Measurements from ENCODE around the gene FRMD4A. TPM values are rescaled to one million over a fixed set of nuclear protein-coding genes. Genes with fewer than 3 reads are reported as not detected.

The FRMD4A gene
- total RNA-seq, 5 donors from 2014 or later (not counting 1 experiment from before 2014, with no cell fraction given), result 1.3 to 1.8 (median 1.4) TPM

DNA sequence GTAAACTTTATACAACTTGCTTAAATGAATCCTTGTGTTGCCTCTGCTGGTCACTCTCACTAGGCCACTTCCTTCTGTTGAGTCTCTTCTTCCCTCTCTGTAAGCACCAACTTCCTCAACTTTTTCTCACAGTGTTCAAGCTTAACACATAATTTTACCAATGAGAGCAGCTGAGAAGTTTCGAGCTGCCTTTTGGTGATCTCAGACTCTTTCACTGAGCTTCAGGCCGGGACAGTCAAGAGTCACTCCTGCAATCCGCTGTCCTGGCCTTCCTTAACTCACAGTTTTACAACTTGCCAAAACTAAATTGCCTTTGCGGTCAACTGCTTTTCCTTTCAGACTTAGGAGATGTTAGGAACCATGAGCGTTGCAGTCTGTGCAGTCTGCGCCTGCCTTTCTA is 696.5 kb downstream of the FRMD4A start:
- Mint-ChIP-seq H3K36me3 (peaks cover 79% of the 10 kb centered on the region), H3K4me3 (no peak overlapping the region), H3K9me3 (no peaks in the 10 kb centered on the region), H3K27ac (no peak overlapping the region), H3K4me1 (peaks cover 0 to 10% (median 0%) of the 10 kb centered on the region in 3 donors), H3K27me3 (no peaks in the 10 kb centered on the region)
- ATAC-seq (replicated peaks in 1 of 4), result no peak
- Histone ChIP-seq H3K4me1 (ENCODE audit: control insufficient read depth in 1 of 2, extremely low read depth in 1 of 2, insufficient read depth in 2 of 2, low read length in 2 of 2) (no peaks in the 10 kb centered on the region), H3K4me3 (ENCODE audit: control insufficient read depth in 1 of 2, extremely low read depth in 1 of 2, low read length in 1 of 2) (no peak overlapping the region), H3K27me3 (replicated peaks in 1 of 2; ENCODE audit: control insufficient read depth in 2 of 2, extremely low read depth in 1 of 2, insufficient read depth in 2 of 2, low read length in 1 of 2) (no peaks in the 10 kb centered on the region), H3K9me3 (no peaks in the 10 kb centered on the region), H3K36me3 (ENCODE audit: control insufficient read depth in 2 of 2, extremely low read depth in 1 of 2, insufficient read depth in 1 of 2, low read length in 1 of 2) (peaks cover 0 to 29% of the 10 kb centered on the region in 2 donors), H3K27ac (ENCODE audit: low read length) (no peak overlapping the region)
- WGBS (ENCODE audit: insufficient coverage), result 92% methylated on average over 4 of the region's 6 CpGs
- POLR2A ChIA-PET, result no interaction called here
- CTCF ChIA-PET, result no interaction called here
- DNase-seq, result no peak

DNA sequence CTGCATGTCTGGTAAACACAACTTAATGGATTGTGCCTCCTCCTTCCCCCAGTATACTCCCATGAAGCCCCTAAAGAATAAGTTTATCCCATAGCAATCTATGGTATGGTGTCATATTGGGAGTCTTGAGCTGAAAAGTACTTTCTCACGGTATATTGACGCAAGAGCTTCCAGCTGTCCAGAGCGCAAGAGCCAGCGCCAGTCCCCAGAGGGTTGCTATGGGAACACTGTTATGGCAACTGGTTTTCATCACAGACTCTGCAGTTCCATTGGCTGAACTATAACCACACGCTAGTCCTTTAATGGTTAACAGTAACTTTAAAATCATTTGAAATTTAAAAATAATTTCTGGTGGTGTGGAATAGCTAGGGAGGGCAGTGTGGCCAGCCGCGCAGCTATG is 697.0 kb downstream of the FRMD4A start:
- no peaks in the 10 kb centered on the region for H3K27me3 ChIP-seq (replicated peaks in 1 of 2; ENCODE audit: control insufficient read depth in 2 of 2, extremely low read depth in 1 of 2, insufficient read depth in 2 of 2, low read length in 1 of 2)
- H3K36me3 ChIP-seq (ENCODE audit: control insufficient read depth in 2 of 2, extremely low read depth in 1 of 2, insufficient read depth in 1 of 2, low read length in 1 of 2), result peaks cover 0 to 28% of the 10 kb centered on the region in 2 donors
- no peak overlapping the region for H3K4me3 Mint-ChIP-seq
- no peak for DNase-seq
- peaks cover 0 to 13% (median 0%) of the 10 kb centered on the region in 3 donors for H3K4me1 Mint-ChIP-seq
- H3K9me3 ChIP-seq, result no peaks in the 10 kb centered on the region
- no peaks in the 10 kb centered on the region for H3K4me1 ChIP-seq (ENCODE audit: control insufficient read depth in 1 of 2, extremely low read depth in 1 of 2, insufficient read depth in 2 of 2, low read length in 2 of 2)
- H3K27ac ChIP-seq (ENCODE audit: low read length), result no peak overlapping the region
- CTCF ChIA-PET, result no interaction called here
- H3K27me3 Mint-ChIP-seq, result no peaks in the 10 kb centered on the region
- POLR2A ChIA-PET, result no interaction called here
- H3K36me3 Mint-ChIP-seq, result peaks cover 80% of the 10 kb centered on the region
- ATAC-seq (replicated peaks in 1 of 4), result no peak
- no peak overlapping the region for H3K4me3 ChIP-seq (ENCODE audit: control insufficient read depth in 1 of 2, extremely low read depth in 1 of 2, low read length in 1 of 2)
- no peak overlapping the region for H3K27ac Mint-ChIP-seq
- no peaks in the 10 kb centered on the region for H3K9me3 Mint-ChIP-seq
- 98% methylated on average over 4 of the region's 7 CpGs for WGBS (ENCODE audit: insufficient coverage)

DNA sequence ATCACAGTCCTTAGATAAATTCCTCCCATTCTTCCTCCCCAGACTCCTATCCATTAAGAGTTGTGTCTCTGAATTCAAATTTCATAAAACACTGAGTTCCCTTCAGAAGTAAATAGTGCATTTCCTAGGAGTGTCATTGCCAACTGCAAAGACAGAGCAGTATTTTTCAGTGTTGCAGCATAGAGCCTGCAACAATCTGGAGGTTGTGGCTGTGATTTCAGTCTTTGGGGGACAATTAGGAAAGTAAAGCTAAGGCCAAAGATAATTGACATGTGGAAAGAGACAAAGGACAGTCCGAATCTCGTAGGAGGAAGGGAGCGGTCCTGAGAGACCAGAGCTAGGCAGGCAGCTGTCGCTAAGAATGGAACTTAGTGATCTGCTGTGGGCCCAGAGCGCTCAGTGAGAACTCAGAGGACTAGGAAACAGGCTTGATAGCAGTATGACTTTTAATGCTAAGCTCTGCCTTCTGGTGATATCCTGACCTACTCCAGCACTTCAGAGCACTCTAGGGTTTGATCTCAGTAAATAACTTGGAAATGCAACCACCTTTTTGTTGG is 697.8 kb downstream of the FRMD4A start:
- POLR2A ChIA-PET, result interaction anchor here in 1 of 2 donors (0.5 kb wide), 1 partner anchor 76 kb away, joined by 3 read pairs; no protein-coding TSS in a partner anchor
- WGBS (ENCODE audit: insufficient coverage), result 100% methylated on average over 3 of the region's 5 CpGs
- no peaks in the 10 kb centered on the region for H3K27me3 Mint-ChIP-seq
- no peak overlapping the region for H3K4me3 Mint-ChIP-seq
- H3K36me3 Mint-ChIP-seq, result peaks cover 75% of the 10 kb centered on the region
- H3K9me3 Mint-ChIP-seq, result no peaks in the 10 kb centered on the region
- H3K27ac Mint-ChIP-seq, result no peak overlapping the region
- ATAC-seq (replicated peaks in 1 of 4) (no peak), DNase-seq (no peak)
- H3K27ac ChIP-seq (ENCODE audit: low read length), result no peak overlapping the region
- no peaks in the 10 kb centered on the region for H3K27me3 ChIP-seq (replicated peaks in 1 of 2; ENCODE audit: control insufficient read depth in 2 of 2, extremely low read depth in 1 of 2, insufficient read depth in 2 of 2, low read length in 1 of 2)
- no peaks in the 10 kb centered on the region for H3K4me1 ChIP-seq (ENCODE audit: control insufficient read depth in 1 of 2, extremely low read depth in 1 of 2, insufficient read depth in 2 of 2, low read length in 2 of 2)
- peaks cover 0 to 28% of the 10 kb centered on the region in 2 donors for H3K36me3 ChIP-seq (ENCODE audit: control insufficient read depth in 2 of 2, extremely low read depth in 1 of 2, insufficient read depth in 1 of 2, low read length in 1 of 2)
- CTCF ChIA-PET, result no interaction called here
- peaks cover 0 to 15% (median 0%) of the 10 kb centered on the region in 3 donors for H3K4me1 Mint-ChIP-seq
- no peaks in the 10 kb centered on the region for H3K9me3 ChIP-seq
- no peak overlapping the region for H3K4me3 ChIP-seq (ENCODE audit: control insufficient read depth in 1 of 2, extremely low read depth in 1 of 2, low read length in 1 of 2)

DNA sequence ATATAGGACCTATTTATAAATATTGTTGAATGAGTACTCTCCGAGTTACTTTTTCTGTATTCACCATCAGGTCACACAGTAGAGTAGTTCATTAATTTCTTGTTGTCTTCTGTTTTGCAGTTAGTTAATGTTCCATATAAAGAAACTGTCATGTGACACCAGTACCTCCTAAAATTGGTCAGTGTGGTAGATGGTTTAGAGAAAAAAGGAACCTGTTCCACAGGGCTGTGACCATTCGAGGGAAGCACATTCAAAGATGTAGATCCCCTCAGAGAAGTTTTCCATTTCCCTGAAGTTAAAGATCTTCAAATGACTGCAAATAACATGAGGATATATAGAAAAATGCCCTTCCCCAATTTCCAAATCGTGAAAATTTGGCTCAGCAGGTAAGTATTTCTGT is 698.3 kb downstream of the FRMD4A start:
- H3K36me3 ChIP-seq (ENCODE audit: control insufficient read depth in 2 of 2, extremely low read depth in 1 of 2, insufficient read depth in 1 of 2, low read length in 1 of 2), result peaks cover 0 to 28% of the 10 kb centered on the region in 2 donors
- Mint-ChIP-seq H3K27me3 (no peaks in the 10 kb centered on the region), H3K9me3 (no peaks in the 10 kb centered on the region), H3K36me3 (peaks cover 70% of the 10 kb centered on the region), H3K4me3 (no peak overlapping the region), H3K27ac (no peak overlapping the region), H3K4me1 (peaks cover 0 to 15% (median 0%) of the 10 kb centered on the region in 3 donors)
- WGBS (ENCODE audit: insufficient coverage), result no CpG with 5 or more reads among the region's 3 CpGs
- POLR2A ChIA-PET, result interaction anchor here in 1 of 2 donors (0.5 kb wide), 1 partner anchor 75 kb away, joined by 3 read pairs; no protein-coding TSS in a partner anchor
- CTCF ChIA-PET, result interaction anchor here in 1 of 2 donors (0.6 kb wide), 1 partner anchor 13 kb away, joined by 4 read pairs; no protein-coding TSS in a partner anchor
- no peaks in the 10 kb centered on the region for H3K4me1 ChIP-seq (ENCODE audit: control insufficient read depth in 1 of 2, extremely low read depth in 1 of 2, insufficient read depth in 2 of 2, low read length in 2 of 2)
- ATAC-seq (replicated peaks in 1 of 4), result no peak
- no peaks in the 10 kb centered on the region for H3K27me3 ChIP-seq (replicated peaks in 1 of 2; ENCODE audit: control insufficient read depth in 2 of 2, extremely low read depth in 1 of 2, insufficient read depth in 2 of 2, low read length in 1 of 2)
- H3K9me3 ChIP-seq, result no peaks in the 10 kb centered on the region
- no peak overlapping the region for H3K4me3 ChIP-seq (ENCODE audit: control insufficient read depth in 1 of 2, extremely low read depth in 1 of 2, low read length in 1 of 2)
- no peak for DNase-seq
- no peak overlapping the region for H3K27ac ChIP-seq (ENCODE audit: low read length)

DNA sequence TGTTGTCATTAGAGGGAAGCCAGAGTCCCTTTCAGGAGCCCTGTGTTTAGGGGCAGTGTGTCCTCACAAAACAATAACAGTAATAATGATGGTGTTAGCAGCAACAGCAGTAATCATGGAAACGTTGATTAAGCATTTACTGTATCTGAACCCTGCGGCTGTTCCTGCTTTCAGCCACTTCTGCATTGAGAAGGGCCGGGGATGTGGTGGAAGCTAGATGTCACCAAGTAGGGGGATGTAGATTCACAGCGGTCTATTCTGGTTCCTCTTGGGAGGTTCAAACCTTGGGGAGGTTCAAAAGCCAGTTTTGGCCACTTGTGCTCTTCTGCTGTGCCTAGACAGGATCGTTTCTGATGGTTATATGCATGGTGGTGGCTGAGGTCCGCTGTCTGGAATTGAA is 699.1 kb downstream of the FRMD4A start:
- Mint-ChIP-seq H3K4me3 (no peak overlapping the region), H3K4me1 (peaks cover 0 to 15% (median 0%) of the 10 kb centered on the region in 3 donors), H3K27me3 (no peaks in the 10 kb centered on the region), H3K27ac (no peak overlapping the region), H3K9me3 (no peaks in the 10 kb centered on the region), H3K36me3 (peaks cover 62% of the 10 kb centered on the region)
- Histone ChIP-seq H3K9me3 (no peaks in the 10 kb centered on the region), H3K27me3 (replicated peaks in 1 of 2; ENCODE audit: control insufficient read depth in 2 of 2, extremely low read depth in 1 of 2, insufficient read depth in 2 of 2, low read length in 1 of 2) (no peaks in the 10 kb centered on the region), H3K4me3 (ENCODE audit: control insufficient read depth in 1 of 2, extremely low read depth in 1 of 2, low read length in 1 of 2) (no peak overlapping the region), H3K27ac (ENCODE audit: low read length) (no peak overlapping the region), H3K36me3 (ENCODE audit: control insufficient read depth in 2 of 2, extremely low read depth in 1 of 2, insufficient read depth in 1 of 2, low read length in 1 of 2) (peaks cover 0 to 28% of the 10 kb centered on the region in 2 donors), H3K4me1 (ENCODE audit: control insufficient read depth in 1 of 2, extremely low read depth in 1 of 2, insufficient read depth in 2 of 2, low read length in 2 of 2) (no peaks in the 10 kb centered on the region)
- WGBS (ENCODE audit: insufficient coverage), result 100% methylated on average over 3 of the region's 6 CpGs
- ATAC-seq (replicated peaks in 1 of 4) (no peak), DNase-seq (no peak)
- ChIA-PET POLR2A (no interaction called here), CTCF (no interaction called here)

DNA sequence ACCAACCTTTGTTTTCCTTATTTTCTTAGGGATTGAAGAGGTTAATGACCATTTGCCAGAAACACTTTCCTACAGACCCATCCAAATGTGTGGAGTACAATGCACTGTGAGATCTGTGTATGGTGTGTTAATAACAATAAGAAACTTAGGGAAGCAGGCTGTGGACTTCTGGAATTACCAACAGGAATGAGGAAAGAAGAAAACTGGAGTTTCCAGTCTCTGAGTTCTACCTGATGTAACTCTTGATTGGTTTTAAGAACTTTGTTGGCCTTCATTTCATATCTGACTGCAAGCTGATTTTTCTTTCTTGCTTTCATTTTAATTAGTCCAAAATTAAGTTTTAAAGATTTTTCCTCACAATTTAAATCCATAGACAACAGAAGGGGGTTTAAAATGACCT is 700.5 kb downstream of the FRMD4A start:
- Mint-ChIP-seq H3K27ac (no peak overlapping the region), H3K9me3 (no peaks in the 10 kb centered on the region), H3K4me3 (no peak overlapping the region), H3K4me1 (peaks cover 0 to 6% (median 0%) of the 10 kb centered on the region in 3 donors), H3K36me3 (peaks cover 51% of the 10 kb centered on the region), H3K27me3 (no peaks in the 10 kb centered on the region)
- CTCF ChIA-PET, result no interaction called here
- Histone ChIP-seq H3K27me3 (replicated peaks in 1 of 2; ENCODE audit: control insufficient read depth in 2 of 2, extremely low read depth in 1 of 2, insufficient read depth in 2 of 2, low read length in 1 of 2) (no peaks in the 10 kb centered on the region), H3K4me3 (ENCODE audit: control insufficient read depth in 1 of 2, extremely low read depth in 1 of 2, low read length in 1 of 2) (no peak overlapping the region), H3K9me3 (no peaks in the 10 kb centered on the region), H3K36me3 (ENCODE audit: control insufficient read depth in 2 of 2, extremely low read depth in 1 of 2, insufficient read depth in 1 of 2, low read length in 1 of 2) (peaks cover 0 to 28% of the 10 kb centered on the region in 2 donors), H3K27ac (ENCODE audit: low read length) (no peak overlapping the region), H3K4me1 (ENCODE audit: control insufficient read depth in 1 of 2, extremely low read depth in 1 of 2, insufficient read depth in 2 of 2, low read length in 2 of 2) (no peaks in the 10 kb centered on the region)
- POLR2A ChIA-PET, result no interaction called here
- DNase-seq, result no peak
- no peak for ATAC-seq (replicated peaks in 1 of 4)
